Prostate gland (tissue), 2 donors: Measurements from ENCODE around the gene CYP46A1. TPM values are rescaled to one million over a fixed set of nuclear protein-coding genes. Genes with fewer than 3 reads are reported as not detected.

Experiments used
- DNase-seq: peaks from one replicate; pipeline ENCODE4 v3.0.0-alpha.2; 2019; ENCODE audit warnings: low spot score
- H3K27ac ChIP-seq, 2 donors: fragments of 200-600 bp; sonication (generic); 2 replicates each; pipeline ENCODE4 v1.5.1; 2017 to 2019
- H3K27me3 ChIP-seq: fragments of 200-600 bp; sonication (generic); replicated peaks from 2 replicates; pipeline ENCODE4 v1.5.1; 2019; ENCODE audit not compliant: insufficient read depth
- H3K36me3 ChIP-seq, 2 donors: fragments of 200-600 bp; sonication (generic); 1 replicate in 1 of 2; 2 replicates in 1 of 2; pipeline versions ENCODE4 v1.5.1 to v1.8.1; 2017 to 2019
- H3K4me1 ChIP-seq: fragments of 200-600 bp; sonication (generic); replicated peaks from 2 replicates; pipeline ENCODE4 v1.5.1; 2019
- H3K4me3 ChIP-seq, 2 donors: fragments of 200-600 bp; sonication (generic); 2 replicates each; pipeline ENCODE4 v1.5.1; 2017 to 2019
- H3K9me3 ChIP-seq: fragments of 200-600 bp; sonication (generic); 2 replicates; pipeline ENCODE4 v1.5.1; 2017
- CTCF ChIP-seq, 4 experiments: fragments of 200-600 bp in 2 of 4; fragments of 450-650 bp in 2 of 4; sonication (generic) in 2 of 4; IDR thresholded peaks; 1 replicate in 3 of 4; 2 replicates in 1 of 4; pipeline ENCODE4 v1.5.1; 2016 to 2019; ENCODE audit warnings: antibody characterized with exemption in 4 of 4, mild to moderate bottlenecking in 2 of 4, moderate library complexity in 2 of 4
- POLR2A ChIP-seq: fragments of 450-650 bp; IDR thresholded peaks from one replicate; pipeline ENCODE4 v1.6.1; 2016; ENCODE audit warnings: antibody characterized with exemption, mild to moderate bottlenecking
- POLR2AphosphoS5 ChIP-seq: sonication (generic); formaldehyde crosslinking; IDR thresholded peaks from one replicate; pipeline ENCODE4 v1.6.1; 2017; ENCODE audit warnings: antibody characterized with exemption
- WGBS: methylation state at CpG from one replicate; pipeline ENCODE4 v1.1.5; 2018; 5-methylcytosine and 5-hydroxymethylcytosine counted together
- intact Hi-C: fragments of 100-400 bp; cut with DNase I; formaldehyde crosslinking; loops from one replicate; pipeline ENCODE4 v1.14.2; 2022
- total RNA-seq, 2 donors: library from RNA; depleted of rRNA; stranded (reverse); fragments of >200 nt; gene quantifications; one replicate each; pipeline ENCODE4 v1.1.0, GENCODE V29; 2016

CYP46A1 gene
- total RNA-seq, 2 donors from 2014 or later, result 0.46 to 6.5 TPM

- Histone ChIP-seq H3K4me3 (no peak overlapping the region), H3K9me3 (no peaks in the 10 kb centered on the region), H3K27ac (no peak overlapping the region), H3K4me1 (no peaks in the 10 kb centered on the region), H3K27me3 (no peaks in the 10 kb centered on the region), H3K36me3 (no peaks in the 10 kb centered on the region)
- WGBS, result 98% methylated on average over 18 of the region's 18 CpGs
- intact Hi-C loops, result no loop called here
- no peak for DNase-seq
- TF ChIP-seq POLR2AphosphoS5 (no peak), CTCF (IDR thresholded peaks at IDR 0.05) (no peak), POLR2A (no peak)
Measured at GRCh38 chr14:99720941-99721791, 37.1 kb downstream of the CYP46A1 start.

- no peaks in the 10 kb centered on the region for H3K36me3 ChIP-seq
- no peaks in the 10 kb centered on the region for H3K9me3 ChIP-seq
- H3K27me3 ChIP-seq, result no peaks in the 10 kb centered on the region
- intact Hi-C loops, result no loop called here
- no peak overlapping the region for H3K4me3 ChIP-seq
- DNase-seq, result no peak
- no peaks in the 10 kb centered on the region for H3K4me1 ChIP-seq
- no peak overlapping the region for H3K27ac ChIP-seq
- WGBS, result 85% methylated on average over 12 of the region's 12 CpGs
- TF ChIP-seq CTCF (IDR thresholded peaks at IDR 0.05), result no peak
- no peak for TF ChIP-seq POLR2AphosphoS5
- no peak for TF ChIP-seq POLR2A
Measured at GRCh38 chr14:99721792-99722516, 37.9 kb downstream of the CYP46A1 start.

DNA sequence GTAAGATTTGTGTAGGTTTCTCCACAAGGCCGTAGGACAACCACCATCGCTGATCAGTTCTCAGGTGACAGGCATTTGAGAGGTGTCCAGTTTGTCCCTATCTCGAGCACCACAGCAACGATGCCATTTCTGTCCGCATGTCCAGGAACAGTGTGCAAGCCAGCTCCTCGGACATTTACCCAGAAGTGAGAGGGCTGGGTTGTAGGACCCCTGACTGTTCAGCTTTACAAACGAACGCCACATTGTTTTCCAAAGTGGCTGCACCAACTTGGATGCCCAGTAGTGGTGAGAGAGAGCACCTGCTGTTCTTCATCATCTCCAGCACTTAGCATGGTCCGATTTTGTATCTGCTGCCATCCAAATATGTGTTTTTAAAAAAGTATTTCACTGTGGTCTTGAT, 38.6 kb downstream of the CYP46A1 start:
- Histone ChIP-seq H3K9me3 (no peaks in the 10 kb centered on the region), H3K27ac (no peak overlapping the region), H3K27me3 (no peaks in the 10 kb centered on the region), H3K4me1 (no peaks in the 10 kb centered on the region), H3K36me3 (no peaks in the 10 kb centered on the region), H3K4me3 (no peak overlapping the region)
- no peak for TF ChIP-seq POLR2AphosphoS5
- TF ChIP-seq CTCF (IDR thresholded peaks at IDR 0.05), result no peak
- intact Hi-C loops, result no loop called here
- 96% methylated on average over 9 of the region's 9 CpGs for WGBS
- DNase-seq, result no peak

GRCh38 chr14:99724196-99724891, 40.2 kb downstream of the CYP46A1 start:
- DNase-seq, result no peak
- TF ChIP-seq POLR2A (no peak), CTCF (IDR thresholded peaks at IDR 0.05) (no peak), POLR2AphosphoS5 (no peak)
- intact Hi-C loops, result no loop called here
- 69% methylated on average over 5 of the region's 5 CpGs for WGBS
- Histone ChIP-seq H3K4me3 (no peak overlapping the region), H3K27me3 (no peaks in the 10 kb centered on the region), H3K36me3 (no peaks in the 10 kb centered on the region), H3K9me3 (no peaks in the 10 kb centered on the region), H3K27ac (no peak overlapping the region), H3K4me1 (no peaks in the 10 kb centered on the region)
